D721Med (cell line): ENCODE measurements around the gene RAMP1.
A peak's percentile ranks its signal among the peaks of the same experiment; 100 is the strongest.

Experiments
- DNase-seq: peaks from one replicate; pipeline ENCODE4 v3.0.0; 2011; ENCODE audit warnings: low spot score; ENCODE audit not compliant: insufficient read length
- FAIRE-seq: peaks from 2 replicates; lab custom pipeline; 2011; peaks lifted over from hg19 to GRCh38; lab: Jason Lieb, UNC
- TF ChIP-seq, protein P1 (sequence below): IDR thresholded peaks from 2 replicates; pipeline ENCODE4 v1.5.1; 2012; ENCODE audit warnings: mild to moderate bottlenecking, control low read depth; ENCODE audit not compliant: insufficient read depth; ENCODE audit errors: missing control alignments

RAMP1 gene

DNA sequence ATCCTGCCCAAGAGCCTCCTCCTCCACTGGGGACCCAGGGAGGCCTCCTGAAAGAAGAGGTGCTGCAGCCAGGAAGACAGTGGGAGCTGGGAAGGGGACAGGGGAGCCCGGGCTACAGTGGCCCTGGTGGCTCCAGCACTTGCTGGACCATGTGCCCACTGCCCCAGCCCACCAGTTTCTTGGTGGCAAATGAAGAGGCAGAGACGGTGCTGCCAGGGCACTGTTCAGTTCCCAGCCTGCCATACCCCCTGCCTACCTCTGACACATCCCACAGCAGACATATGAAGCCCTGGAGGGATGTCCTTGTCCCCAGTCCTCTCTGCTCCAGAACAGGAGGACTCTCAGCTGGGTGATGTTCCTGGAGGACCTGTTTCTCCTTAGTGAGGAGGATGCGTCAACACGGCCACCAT, 3.7 kb downstream of the RAMP1 start:
- DNase-seq (no peak), FAIRE-seq (no peak)
- TF ChIP-seq, protein P1, sequence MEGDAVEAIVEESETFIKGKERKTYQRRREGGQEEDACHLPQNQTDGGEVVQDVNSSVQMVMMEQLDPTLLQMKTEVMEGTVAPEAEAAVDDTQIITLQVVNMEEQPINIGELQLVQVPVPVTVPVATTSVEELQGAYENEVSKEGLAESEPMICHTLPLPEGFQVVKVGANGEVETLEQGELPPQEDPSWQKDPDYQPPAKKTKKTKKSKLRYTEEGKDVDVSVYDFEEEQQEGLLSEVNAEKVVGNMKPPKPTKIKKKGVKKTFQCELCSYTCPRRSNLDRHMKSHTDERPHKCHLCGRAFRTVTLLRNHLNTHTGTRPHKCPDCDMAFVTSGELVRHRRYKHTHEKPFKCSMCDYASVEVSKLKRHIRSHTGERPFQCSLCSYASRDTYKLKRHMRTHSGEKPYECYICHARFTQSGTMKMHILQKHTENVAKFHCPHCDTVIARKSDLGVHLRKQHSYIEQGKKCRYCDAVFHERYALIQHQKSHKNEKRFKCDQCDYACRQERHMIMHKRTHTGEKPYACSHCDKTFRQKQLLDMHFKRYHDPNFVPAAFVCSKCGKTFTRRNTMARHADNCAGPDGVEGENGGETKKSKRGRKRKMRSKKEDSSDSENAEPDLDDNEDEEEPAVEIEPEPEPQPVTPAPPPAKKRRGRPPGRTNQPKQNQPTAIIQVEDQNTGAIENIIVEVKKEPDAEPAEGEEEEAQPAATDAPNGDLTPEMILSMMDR: no peak

DNA sequence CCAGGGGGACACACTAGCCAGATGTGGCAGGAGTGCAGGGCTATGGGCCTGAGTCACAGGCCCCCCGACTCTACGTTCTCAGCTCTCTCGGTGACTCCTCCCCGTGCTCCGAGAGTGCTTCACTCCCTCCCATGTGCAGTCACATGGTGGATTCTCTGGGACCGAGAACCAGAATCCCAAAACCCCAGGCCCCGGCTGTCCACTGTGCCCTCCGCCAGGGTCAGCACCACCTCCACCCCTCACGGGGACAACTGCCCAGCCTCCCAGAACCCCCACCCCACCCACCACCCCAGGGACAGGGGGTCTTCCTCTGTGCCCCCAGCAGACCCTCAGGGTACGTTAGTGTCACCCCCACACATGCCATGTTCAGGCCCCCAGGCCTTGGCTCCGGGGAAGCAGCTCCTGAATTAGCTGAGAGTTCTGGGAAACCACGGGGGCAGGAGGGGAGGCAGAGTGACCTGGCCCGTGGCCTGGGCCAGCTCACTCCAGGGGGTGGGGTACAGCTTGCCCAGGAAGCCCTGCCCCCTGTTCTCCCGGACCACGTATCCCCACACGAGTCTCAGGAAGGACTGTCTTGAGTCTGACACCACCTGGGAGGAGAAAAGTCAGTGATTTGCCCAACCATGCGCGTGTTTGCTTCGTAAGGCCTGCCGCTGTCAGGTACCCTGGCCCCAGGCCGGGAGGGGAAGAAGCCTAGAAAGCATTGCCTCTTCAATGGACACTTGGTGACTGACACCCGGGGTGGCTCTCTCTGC, 4.4 kb downstream of the RAMP1 start:
- TF ChIP-seq, protein P1: no peak
- DNase-seq: peak; percentile 9
- FAIRE-seq: no peak

DNA sequence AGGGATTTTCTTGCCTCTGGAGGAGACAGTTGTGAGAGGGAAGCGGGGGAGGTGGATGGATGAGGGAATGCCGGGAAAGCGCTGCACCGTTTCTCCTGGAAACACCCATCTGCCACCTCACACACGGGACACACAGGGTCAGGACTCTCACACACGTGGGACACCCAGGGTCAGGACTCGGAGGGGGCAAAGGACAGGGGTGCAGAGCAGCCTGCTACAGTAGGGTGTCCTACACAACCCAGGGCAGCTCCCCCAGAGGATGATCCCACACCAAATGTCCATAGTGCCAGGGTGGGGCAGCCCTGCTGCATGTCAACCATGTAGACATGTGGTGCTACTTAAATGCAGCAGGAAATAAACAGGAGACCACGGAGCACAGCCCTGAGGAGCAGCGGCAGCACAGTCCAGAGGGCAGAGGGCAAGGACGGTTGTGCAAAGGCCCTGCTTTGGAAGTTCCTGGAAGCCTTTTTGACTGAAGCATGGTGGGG, 5.1 kb downstream of the RAMP1 start:
- FAIRE-seq (no peak), DNase-seq (peak; percentile 16)
- TF ChIP-seq, protein P1: no peak

DNA sequence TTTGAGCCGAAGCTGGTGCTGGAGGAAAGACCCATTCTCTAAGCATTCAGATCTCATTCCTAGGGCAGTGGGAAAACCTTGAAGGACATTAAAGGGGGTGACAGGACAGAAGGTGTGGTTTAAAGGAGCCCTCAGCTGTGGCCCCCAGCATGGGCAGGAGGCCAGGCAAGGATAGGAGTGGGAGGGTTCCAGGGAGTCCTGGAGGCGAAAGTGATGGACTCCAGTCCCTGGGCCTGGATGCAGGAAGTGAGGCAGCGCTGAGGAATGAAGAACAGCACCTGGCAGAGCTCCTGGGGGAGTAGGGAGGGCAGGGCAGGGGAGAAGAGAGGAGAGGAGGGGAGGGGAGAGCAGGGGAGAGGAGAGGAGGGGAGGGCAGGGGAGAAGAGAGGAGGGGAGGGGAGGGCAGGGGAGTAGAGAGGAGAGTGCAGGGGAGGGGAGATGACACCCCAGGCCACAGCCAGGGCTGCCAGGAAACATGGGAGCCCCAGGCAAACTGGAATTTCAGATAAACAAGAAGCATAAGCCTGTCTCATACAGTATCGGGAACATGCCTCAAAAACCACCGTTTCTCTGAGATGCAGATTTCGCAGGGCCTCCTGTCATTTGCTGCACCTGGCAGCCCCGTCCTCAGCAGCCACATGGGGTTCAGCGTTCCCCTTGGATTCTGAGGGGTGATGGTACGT, 5.7 kb downstream of the RAMP1 start:
- TF ChIP-seq, protein P1: no peak
- FAIRE-seq (no peak), DNase-seq (peak; percentile 8)

DNA sequence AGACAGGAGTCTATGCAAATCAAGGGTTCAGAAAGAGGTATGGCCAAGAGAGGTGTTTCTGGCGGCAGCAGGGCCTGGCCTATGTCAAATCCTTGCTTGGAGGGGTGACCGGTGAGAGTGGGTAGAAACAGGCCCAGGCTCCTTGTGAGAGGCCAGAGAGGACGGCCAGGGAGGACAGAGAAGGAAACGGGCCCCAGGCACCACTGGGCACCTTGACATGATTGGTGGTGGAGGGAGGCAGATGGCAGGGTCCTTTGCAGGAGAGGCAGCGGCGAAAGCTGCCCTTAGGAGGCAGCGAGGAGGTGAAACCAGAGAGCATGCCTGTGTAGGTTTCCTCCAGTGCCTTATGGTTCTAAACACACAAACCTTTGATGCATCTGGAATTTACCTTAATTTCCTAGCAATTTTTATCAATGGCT, 6.2 kb downstream of the RAMP1 start:
- peak; percentile 20 for DNase-seq
- TF ChIP-seq, protein P1: no peak
- no peak for FAIRE-seq

DNA sequence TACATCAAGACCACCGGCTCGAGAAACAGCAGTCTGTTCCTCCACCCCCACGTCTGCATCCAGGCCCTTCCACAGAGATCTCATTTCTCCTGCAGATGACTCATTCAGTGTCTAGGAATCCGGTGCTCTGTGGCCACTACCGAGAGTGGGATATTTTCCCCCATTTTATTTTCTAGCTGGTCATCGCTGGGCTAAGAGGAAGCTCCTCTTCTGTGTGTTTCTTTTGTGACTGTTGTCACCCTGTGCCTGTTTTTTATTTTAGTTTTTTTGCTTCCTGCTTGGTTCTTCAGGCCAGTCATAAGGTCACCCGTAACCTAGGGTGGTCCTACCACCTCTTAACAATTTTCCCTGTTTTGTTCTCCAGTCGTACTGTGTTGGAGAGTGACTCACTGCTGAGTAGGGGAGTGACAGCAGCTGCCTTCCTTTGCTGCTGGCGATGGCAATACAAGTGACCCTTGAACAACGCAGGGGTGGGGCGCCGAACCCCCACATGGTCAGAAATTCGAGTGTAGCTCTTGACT, 6.7 kb downstream of the RAMP1 start:
- TF ChIP-seq, protein P1: no peak
- DNase-seq (no peak), FAIRE-seq (no peak)
